Keratinocyte (primary cell): ENCODE data around the gene CETN1. TPM values are rescaled to one million over a fixed set of nuclear protein-coding genes. Genes with fewer than 3 reads are reported as not detected.

ENCODE experiments used
- DNase-seq: peaks from one replicate; pipeline ENCODE4 v3.0.0-alpha.2; 2011; ENCODE audit warnings: low read depth, missing footprints, low spot score
- FAIRE-seq: peaks from 2 replicates; lab custom pipeline; 2011; peaks lifted over from hg19 to GRCh38; lab: Jason Lieb, UNC
- H2AFZ ChIP-seq: 2 replicates; pipeline ENCODE4 v1.6.0; 2012; ENCODE audit warnings: low read length, control low read depth, inconsistent platforms; ENCODE audit not compliant: control insufficient read depth
- H3K27ac ChIP-seq: 2 replicates; pipeline ENCODE4 v1.5.1; 2011; ENCODE audit warnings: low read length; ENCODE audit not compliant: control insufficient read depth, insufficient read depth
- H3K27me3 ChIP-seq: 3 replicates; pipeline ENCODE4 v1.6.0; 2011; ENCODE audit warnings: low read length; ENCODE audit not compliant: control insufficient read depth, insufficient read depth; ENCODE audit errors: extremely low read depth
- H3K36me3 ChIP-seq, 2 experiments: 2 replicates in 1 of 2; 3 replicates in 1 of 2; pipeline ENCODE4 v1.5.1; 2011; ENCODE audit warnings: low read length in 2 of 2, mild to moderate bottlenecking in 1 of 2; ENCODE audit not compliant: control insufficient read depth in 2 of 2, insufficient read depth in 2 of 2; ENCODE audit errors: extremely low read depth in 1 of 2
- H3K4me1 ChIP-seq: 3 replicates; pipeline ENCODE4 v1.5.1; 2011; ENCODE audit warnings: low read length; ENCODE audit not compliant: control insufficient read depth, insufficient read depth; ENCODE audit errors: extremely low read depth
- H3K4me2 ChIP-seq: 3 replicates; pipeline ENCODE4 v1.6.0; 2011; ENCODE audit warnings: low read depth, low read length; ENCODE audit not compliant: control insufficient read depth, insufficient read depth; ENCODE audit errors: extremely low read depth
- H3K4me3 ChIP-seq, 3 experiments: fragments of 200-600 bp in 1 of 3; sonication (generic) in 1 of 3; 2 replicates in 2 of 3; 3 replicates in 1 of 3; pipeline ENCODE4 v1.5.1; 2011 to 2016; ENCODE audit warnings: low read length in 3 of 3, mild to moderate bottlenecking in 3 of 3, control low read depth in 2 of 3, inconsistent platforms in 1 of 3, low read depth in 1 of 3, mixed read lengths in 1 of 3, mixed run types in 1 of 3, moderate library complexity in 1 of 3; ENCODE audit not compliant: control insufficient read depth in 2 of 3, insufficient read depth in 2 of 3; ENCODE audit errors: extremely low read depth in 1 of 3
- H3K79me2 ChIP-seq: 2 replicates; pipeline ENCODE4 v1.6.0; 2012; ENCODE audit warnings: low read length; ENCODE audit not compliant: control insufficient read depth, insufficient read depth
- H3K9ac ChIP-seq: 3 replicates; pipeline ENCODE4 v1.6.0; 2011; ENCODE audit warnings: low read length; ENCODE audit not compliant: control insufficient read depth, insufficient read depth; ENCODE audit errors: extremely low read depth
- H3K9me1 ChIP-seq: 3 replicates; pipeline ENCODE4 v1.6.0; 2011; ENCODE audit warnings: low read length; ENCODE audit not compliant: control insufficient read depth, insufficient read depth; ENCODE audit errors: extremely low read depth
- H3K9me3 ChIP-seq: 2 replicates; pipeline ENCODE4 v1.5.1; 2012; ENCODE audit warnings: low read depth, low read length; ENCODE audit not compliant: control insufficient read depth
- H4K20me1 ChIP-seq: 3 replicates; pipeline ENCODE4 v1.6.0; 2011; ENCODE audit warnings: low read length; ENCODE audit not compliant: control insufficient read depth, insufficient read depth; ENCODE audit errors: extremely low read depth
- CTCF ChIP-seq, 3 experiments: IDR thresholded peaks in 1 of 3; conservative IDR thresholded peaks in 1 of 3; optimal IDR thresholded peaks in 1 of 3; 2 replicates in 2 of 3; 3 replicates in 1 of 3; pipeline versions ENCODE3 to v1.5.1; 2011; ENCODE audit warnings: low read length in 3 of 3, mild to moderate bottlenecking in 3 of 3, moderate library complexity in 2 of 3, control low read depth in 1 of 3, inconsistent platforms in 1 of 3; ENCODE audit not compliant: insufficient read depth in 2 of 3; ENCODE audit errors: extremely low read depth in 1 of 3
- EZH2 ChIP-seq: IDR thresholded peaks from one replicate; pipeline ENCODE4 v1.6.1; 2012; ENCODE audit warnings: inconsistent platforms, mild to moderate bottlenecking, low read length, moderate library complexity
- dilution Hi-C: fragments of 300-500 bp; cut with MboI; formaldehyde crosslinking; loops from one replicate; pipeline ENCODE4 v1.7.0; 2020; ENCODE audit warnings: low sequenced_read_pairs; ENCODE audit not compliant: extremely low pct_ligation_motif_present
- polyA plus RNA-seq, 5 experiments: library from polyadenylated mRNA; depleted of rRNA in 3 of 5; stranded (reverse) in 3 of 5; stranded (forward) in 1 of 5; unstranded in 1 of 5; fragments of >200 nt; gene quantifications; 1 replicate in 1 of 5; 2 replicates in 3 of 5; 3 replicates in 1 of 5; pipeline versions ENCODE4 v1.2.1 to v1.2.3, GENCODE V29; 2011 to 2012; ENCODE audit warnings: missing spikeins in 2 of 5, low read depth in 1 of 5, low replicate concordance in 1 of 5

The CETN1 gene
- polyA plus RNA-seq, 1 donor (not counting 4 experiments of a cell fraction or from before 2014, with no cell fraction given): not detected

- FAIRE-seq (no peak), DNase-seq (no peak)
- Histone ChIP-seq H3K27ac (no peak overlapping the region), H3K27me3 (no peaks in the 10 kb centered on the region), H3K4me1 (no peaks in the 10 kb centered on the region), H3K4me3 (no peak overlapping the region), H3K79me2 (no peaks in the 10 kb centered on the region), H3K36me3 (no peaks in the 10 kb centered on the region), H4K20me1 (no peaks in the 10 kb centered on the region), H3K9me3 (no peaks in the 10 kb centered on the region), H2AFZ (no peak overlapping the region), H3K9ac (no peak overlapping the region), H3K9me1 (no peaks in the 10 kb centered on the region), H3K4me2 (no peak overlapping the region)
- no peak for TF ChIP-seq CTCF (optimal IDR thresholded peaks at IDR 0.05 in 1 of 3, IDR thresholded peaks at IDR 0.05 in 1 of 3, conservative IDR thresholded peaks at IDR 0.05 in 1 of 3; ENCODE audit: extremely low read depth in 1 of 3, insufficient read depth in 2 of 3, low read length in 3 of 3)
- no peak for TF ChIP-seq EZH2
- dilution Hi-C loops: no loop called here
These were observed 38.4 kb downstream of the CETN1 start for GRCh38 chr18:618618-619017.

GRCh38 chr18:621291-622043, 41.3 kb downstream of the CETN1 start:
- TF ChIP-seq EZH2 (no peak), CTCF (optimal IDR thresholded peaks at IDR 0.05 in 1 of 3, IDR thresholded peaks at IDR 0.05 in 1 of 3, conservative IDR thresholded peaks at IDR 0.05 in 1 of 3; ENCODE audit: extremely low read depth in 1 of 3, insufficient read depth in 2 of 3, low read length in 3 of 3) (no peak)
- Histone ChIP-seq H3K4me2 (no peak overlapping the region), H3K4me1 (no peaks in the 10 kb centered on the region), H3K9me3 (no peaks in the 10 kb centered on the region), H3K9me1 (no peaks in the 10 kb centered on the region), H3K4me3 (no peak overlapping the region), H4K20me1 (no peaks in the 10 kb centered on the region), H3K9ac (no peak overlapping the region), H2AFZ (no peak overlapping the region), H3K36me3 (no peaks in the 10 kb centered on the region), H3K79me2 (no peaks in the 10 kb centered on the region), H3K27me3 (no peaks in the 10 kb centered on the region), H3K27ac (no peak overlapping the region)
- no peak for FAIRE-seq
- dilution Hi-C loops: no loop called here
- no peak for DNase-seq
